Activated CD8-positive, alpha-beta T cell treated with anti-CD3 and anti-CD28 coated beads for 36 hours (primary cell): ENCODE measurements around the gene FZD10. TPM values are rescaled to one million over a fixed set of nuclear protein-coding genes. Genes with fewer than 3 reads are reported as not detected.

Experiments used
- ATAC-seq: fragments of 200-7000 bp; cut with Tn5 transposase; one replicate; pipeline ENCODE4 v1.10.0; 2021; ENCODE audit warnings: mild to moderate bottlenecking, moderate library complexity
- CTCF ChIA-PET: fragments of 350-600 bp; sonication (Branson Sonifier 250); formaldehyde crosslinking; loops from one replicate; lab custom pipeline; 2021; ENCODE audit warnings: antibody characterized with exemption; lab: Charles Lee
- POLR2A ChIA-PET: fragments of 350-600 bp; sonication (Branson Sonifier 250); formaldehyde crosslinking; loops from one replicate; lab custom pipeline; 2021; ENCODE audit warnings: antibody characterized with exemption; lab: Charles Lee
- DNase-seq: peaks from one replicate; pipeline ENCODE4 v3.0.0-alpha.2; 2020
- H3K27ac Mint-ChIP-seq: one replicate; pipeline ENCODE4 v1.8.0; 2021; ENCODE audit warnings: mild to moderate bottlenecking, mixed read lengths
- H3K27me3 Mint-ChIP-seq: one replicate; pipeline ENCODE4 v1.8.0; 2021; ENCODE audit warnings: mixed read lengths
- H3K36me3 Mint-ChIP-seq: one replicate; pipeline ENCODE4 v1.8.0; 2021; ENCODE audit warnings: low read depth, mixed read lengths
- H3K4me1 Mint-ChIP-seq: one replicate; pipeline ENCODE4 v1.8.0; 2021; ENCODE audit warnings: low read depth, mixed read lengths
- H3K4me3 Mint-ChIP-seq: one replicate; pipeline ENCODE4 v1.8.0; 2021; ENCODE audit warnings: mild to moderate bottlenecking, moderate library complexity, mixed read lengths
- H3K9me3 Mint-ChIP-seq: one replicate; pipeline ENCODE4 v1.8.0; 2021; ENCODE audit warnings: mixed read lengths
- CTCF ChIP-seq: fragments of 200-600 bp; IDR thresholded peaks from one replicate; pipeline ENCODE4 v1.8.0; 2022; ENCODE audit warnings: antibody characterized with exemption, mild to moderate bottlenecking
- intact Hi-C: fragments of 100-400 bp; cut with micrococcal nuclease; formaldehyde crosslinking; loops from one replicate; pipeline ENCODE4 v1.10.0; 2022
- total RNA-seq, 2 experiments: library from RNA; stranded (reverse); gene quantifications; one replicate each; pipeline ENCODE4 v1.2.3, GENCODE V29; 2021

Gene FZD10
- total RNA-seq, 2 experiments from 2014 or later = not detected

- POLR2A ChIA-PET = no interaction called here
- H3K4me1 Mint-ChIP-seq = peaks cover 2% of the 10 kb centered on the region
- ATAC-seq = no peak
- H3K27me3 Mint-ChIP-seq = peaks cover 39% of the 10 kb centered on the region
- CTCF ChIA-PET = interaction anchor here (1.0 kb wide), 1 partner anchor 9 kb away, joined by 3 read pairs; no protein-coding TSS in a partner anchor
- TF ChIP-seq CTCF = no peak
- no peak for DNase-seq
- H3K4me3 Mint-ChIP-seq = no peak overlapping the region
- no peaks in the 10 kb centered on the region for H3K36me3 Mint-ChIP-seq
- intact Hi-C loops = no loop called here
- H3K9me3 Mint-ChIP-seq = no peaks in the 10 kb centered on the region
- H3K27ac Mint-ChIP-seq = no peak overlapping the region
Measured at GRCh38 chr12:130164936-130165335, 2.7 kb downstream of the FZD10 start.

- ATAC-seq (no peak), DNase-seq (no peak)
- Mint-ChIP-seq H3K27me3 (peaks cover 41% of the 10 kb centered on the region), H3K9me3 (no peaks in the 10 kb centered on the region), H3K36me3 (no peaks in the 10 kb centered on the region), H3K4me1 (peaks cover 2% of the 10 kb centered on the region), H3K27ac (no peak overlapping the region), H3K4me3 (no peak overlapping the region)
- intact Hi-C loops = no loop called here
- POLR2A ChIA-PET = no interaction called here
- CTCF ChIA-PET = interaction anchor here (1.4 kb wide), 1 partner anchor 150 kb away, joined by 3 read pairs; no protein-coding TSS in a partner anchor
- TF ChIP-seq CTCF = no peak
Measured at GRCh38 chr12:130166306-130166705, 4.0 kb downstream of the FZD10 start.

GRCh38 chr12:130167537-130167936 is 5.3 kb downstream of the FZD10 start:
- ChIA-PET POLR2A (no interaction called here), CTCF (no interaction called here)
- H3K4me1 Mint-ChIP-seq = peaks cover 2% of the 10 kb centered on the region
- intact Hi-C loops = no loop called here
- no peak overlapping the region for H3K27ac Mint-ChIP-seq
- peaks cover 42% of the 10 kb centered on the region for H3K27me3 Mint-ChIP-seq
- ATAC-seq (no peak), DNase-seq (no peak)
- no peak for TF ChIP-seq CTCF
- no peaks in the 10 kb centered on the region for H3K36me3 Mint-ChIP-seq
- H3K9me3 Mint-ChIP-seq = no peaks in the 10 kb centered on the region
- no peak overlapping the region for H3K4me3 Mint-ChIP-seq

- no peak overlapping the region for H3K27ac Mint-ChIP-seq
- peaks cover 29% of the 10 kb centered on the region for H3K27me3 Mint-ChIP-seq
- CTCF ChIA-PET = no interaction called here
- POLR2A ChIA-PET = no interaction called here
- intact Hi-C loops = no loop called here
- ATAC-seq = no peak
- no peaks in the 10 kb centered on the region for H3K4me1 Mint-ChIP-seq
- TF ChIP-seq CTCF = no peak
- no peak for DNase-seq
- H3K4me3 Mint-ChIP-seq = no peak overlapping the region
- no peaks in the 10 kb centered on the region for H3K9me3 Mint-ChIP-seq
- no peaks in the 10 kb centered on the region for H3K36me3 Mint-ChIP-seq
Measured at GRCh38 chr12:130169256-130169655, 7.0 kb downstream of the FZD10 start.

GRCh38 chr12:130169924-130170323 is 7.7 kb downstream of the FZD10 start:
- ATAC-seq = no peak
- intact Hi-C loops = no loop called here
- H3K27me3 Mint-ChIP-seq = peaks cover 25% of the 10 kb centered on the region
- DNase-seq = no peak
- no peak overlapping the region for H3K27ac Mint-ChIP-seq
- no peak overlapping the region for H3K4me3 Mint-ChIP-seq
- no peaks in the 10 kb centered on the region for H3K9me3 Mint-ChIP-seq
- POLR2A ChIA-PET = no interaction called here
- CTCF ChIA-PET = interaction anchor here (0.9 kb wide), 1 partner anchor 126 kb away, joined by 3 read pairs; no protein-coding TSS in a partner anchor
- no peak for TF ChIP-seq CTCF
- no peaks in the 10 kb centered on the region for H3K36me3 Mint-ChIP-seq
- H3K4me1 Mint-ChIP-seq = no peaks in the 10 kb centered on the region
